Glutamatergic neuron (in vitro differentiated cells): ENCODE data around the gene CARHSP1. TPM values are rescaled to one million over a fixed set of nuclear protein-coding genes. Genes with fewer than 3 reads are reported as not detected.
A peak's percentile ranks its signal among the peaks of the same experiment; 100 is the strongest.

Source experiments
- DNase-seq: peaks from one replicate; pipeline ENCODE4 v3.0.0; 2022
- H3K27ac Mint-ChIP-seq: one replicate; pipeline ENCODE4 v1.8.0; 2020; ENCODE audit warnings: mild to moderate bottlenecking, mixed read lengths, inconsistent platforms; ENCODE audit not compliant: unreplicated experiment
- H3K27me3 Mint-ChIP-seq: one replicate; pipeline ENCODE4 v1.8.0; 2020; ENCODE audit warnings: mild to moderate bottlenecking, moderate library complexity, mixed read lengths, inconsistent platforms; ENCODE audit not compliant: unreplicated experiment
- H3K36me3 Mint-ChIP-seq: one replicate; pipeline ENCODE4 v1.8.0; 2020; ENCODE audit warnings: mild to moderate bottlenecking, mixed read lengths, inconsistent platforms; ENCODE audit not compliant: unreplicated experiment
- H3K4me1 Mint-ChIP-seq: one replicate; pipeline ENCODE4 v1.8.0; 2020; ENCODE audit warnings: mild to moderate bottlenecking, low read depth, mixed read lengths, inconsistent platforms; ENCODE audit not compliant: unreplicated experiment
- H3K4me3 Mint-ChIP-seq: one replicate; pipeline ENCODE4 v1.8.0; 2020; ENCODE audit warnings: mild to moderate bottlenecking, mixed read lengths, inconsistent platforms; ENCODE audit not compliant: unreplicated experiment
- H3K9me3 Mint-ChIP-seq: one replicate; pipeline ENCODE4 v1.8.0; 2020; ENCODE audit warnings: mild to moderate bottlenecking, moderate library complexity, mixed read lengths, inconsistent platforms; ENCODE audit not compliant: unreplicated experiment
- total RNA-seq: library from RNA; stranded (reverse); fragmentation: NEBNext Ultra II Directional; extraction: Animal tissue kit (Norgen Biotek cat#: 25700); gene quantifications from one replicate; pipeline ENCODE4 v1.2.1, GENCODE V29; 2021; ENCODE audit not compliant: unreplicated experiment
- TF ChIP-seq, protein P1 (sequence below): fragments of 200-600 bp; sonication (generic); IDR thresholded peaks from one replicate; pipeline ENCODE4 v1.5.0; 2021; ENCODE audit not compliant: partially characterized antibody, unreplicated experiment

The CARHSP1 gene
- total RNA-seq, 1 donor from 2014 or later, result 180 TPM

- DNase-seq, result no peak
- Mint-ChIP-seq H3K4me3 (no peak overlapping the region), H3K27me3 (peaks cover 12% of the 10 kb centered on the region), H3K36me3 (peaks cover 6% of the 10 kb centered on the region), H3K9me3 (peaks cover 11% of the 10 kb centered on the region), H3K27ac (no peak overlapping the region), H3K4me1 (peaks cover 39% of the 10 kb centered on the region)
- TF ChIP-seq, protein P1, sequence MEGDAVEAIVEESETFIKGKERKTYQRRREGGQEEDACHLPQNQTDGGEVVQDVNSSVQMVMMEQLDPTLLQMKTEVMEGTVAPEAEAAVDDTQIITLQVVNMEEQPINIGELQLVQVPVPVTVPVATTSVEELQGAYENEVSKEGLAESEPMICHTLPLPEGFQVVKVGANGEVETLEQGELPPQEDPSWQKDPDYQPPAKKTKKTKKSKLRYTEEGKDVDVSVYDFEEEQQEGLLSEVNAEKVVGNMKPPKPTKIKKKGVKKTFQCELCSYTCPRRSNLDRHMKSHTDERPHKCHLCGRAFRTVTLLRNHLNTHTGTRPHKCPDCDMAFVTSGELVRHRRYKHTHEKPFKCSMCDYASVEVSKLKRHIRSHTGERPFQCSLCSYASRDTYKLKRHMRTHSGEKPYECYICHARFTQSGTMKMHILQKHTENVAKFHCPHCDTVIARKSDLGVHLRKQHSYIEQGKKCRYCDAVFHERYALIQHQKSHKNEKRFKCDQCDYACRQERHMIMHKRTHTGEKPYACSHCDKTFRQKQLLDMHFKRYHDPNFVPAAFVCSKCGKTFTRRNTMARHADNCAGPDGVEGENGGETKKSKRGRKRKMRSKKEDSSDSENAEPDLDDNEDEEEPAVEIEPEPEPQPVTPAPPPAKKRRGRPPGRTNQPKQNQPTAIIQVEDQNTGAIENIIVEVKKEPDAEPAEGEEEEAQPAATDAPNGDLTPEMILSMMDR, result no peak
Observed at GRCh38 chr16:8888951-8889892, 20.4 kb upstream of the CARHSP1 start.

- Mint-ChIP-seq H3K4me1 (peaks cover 35% of the 10 kb centered on the region), H3K9me3 (peaks cover 11% of the 10 kb centered on the region), H3K27ac (peak overlapping the region; percentile 8), H3K27me3 (peaks cover 12% of the 10 kb centered on the region), H3K4me3 (no peak overlapping the region), H3K36me3 (peaks cover 6% of the 10 kb centered on the region)
- no peak for DNase-seq
- TF ChIP-seq, protein P1, result no peak
Observed at GRCh38 chr16:8887952-8888560, 19.2 kb upstream of the CARHSP1 start.

GRCh38 chr16:8887431-8887765 is 18.6 kb upstream of the CARHSP1 start:
- DNase-seq, result peak; percentile 6
- Mint-ChIP-seq H3K4me1 (peaks cover 31% of the 10 kb centered on the region), H3K36me3 (peaks cover 6% of the 10 kb centered on the region), H3K9me3 (peaks cover 11% of the 10 kb centered on the region), H3K27ac (peak overlapping the region; percentile 81), H3K27me3 (peaks cover 12% of the 10 kb centered on the region), H3K4me3 (peak overlapping the region; percentile 7)
- TF ChIP-seq, protein P1, result no peak

DNA sequence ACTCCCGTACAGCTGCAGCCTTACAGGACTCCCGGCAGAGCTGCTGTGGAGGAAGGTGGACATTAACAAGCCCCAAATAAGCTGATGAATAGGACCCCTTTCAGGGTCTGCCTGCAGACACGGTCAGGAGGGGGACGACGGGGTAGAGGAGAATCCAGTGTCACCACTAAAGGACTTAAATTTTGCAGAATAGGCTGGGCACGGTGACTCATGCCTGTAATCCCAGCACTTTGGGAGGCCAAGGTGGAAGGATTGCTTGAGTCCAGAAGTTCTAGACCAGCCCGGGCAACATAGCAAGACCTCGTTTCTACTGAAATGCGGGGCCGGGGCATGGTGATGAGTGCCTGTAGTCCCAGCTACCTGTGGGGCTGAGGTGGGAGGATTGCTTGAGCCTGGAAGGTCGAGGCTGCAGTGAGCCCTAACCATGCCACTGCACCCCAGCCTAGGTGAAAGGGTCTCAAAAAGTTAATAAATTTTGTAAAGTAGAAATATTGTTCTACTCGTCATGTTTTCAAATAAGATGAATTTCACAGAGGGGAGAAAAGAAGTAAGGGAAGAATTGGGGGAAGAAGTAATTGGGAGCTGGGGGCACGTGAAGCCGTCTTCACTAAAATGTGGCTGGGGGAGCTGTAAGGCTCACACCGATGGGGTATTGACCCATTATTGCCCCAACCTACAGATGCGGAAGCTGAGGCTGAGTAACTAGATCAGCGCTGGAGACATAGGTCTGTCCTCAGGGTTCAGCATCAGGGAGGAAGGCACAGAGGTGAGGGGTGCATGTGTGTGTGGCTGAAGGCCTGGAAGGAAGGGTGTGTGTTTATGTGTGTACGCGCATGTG is 18.0 kb upstream of the CARHSP1 start:
- TF ChIP-seq, protein P1, result no peak
- Mint-ChIP-seq H3K9me3 (peaks cover 13% of the 10 kb centered on the region), H3K4me1 (peaks cover 25% of the 10 kb centered on the region), H3K27ac (peak overlapping the region; percentile 81), H3K27me3 (peaks cover 12% of the 10 kb centered on the region), H3K4me3 (peak overlapping the region; percentile 7), H3K36me3 (peaks cover 6% of the 10 kb centered on the region)
- peak; percentile 2 for DNase-seq
